Epithelial cell of proximal tubule (primary cell): ENCODE results near the gene ATP5ME. TPM values are rescaled to one million over a fixed set of nuclear protein-coding genes. Genes with fewer than 3 reads are reported as not detected.

Experiments
- DNase-seq: peaks from one replicate; pipeline ENCODE4 v3.0.0-alpha.2; 2011; ENCODE audit warnings: low read depth
- H3K4me3 ChIP-seq: 2 replicates; pipeline ENCODE4 v1.5.1; 2011; ENCODE audit warnings: low read depth, mild to moderate bottlenecking, low read length
- CTCF ChIP-seq: conservative IDR thresholded peaks from 2 replicates; pipeline ENCODE4 v1.5.1; 2012; ENCODE audit warnings: low read depth, mild to moderate bottlenecking, low read length
- total RNA-seq: library from RNA; depleted of rRNA; stranded (reverse); fragments of >200 nt; gene quantifications from 2 replicates; pipeline ENCODE4 v1.2.3, GENCODE V29; 2015

Gene ATP5ME
- total RNA-seq, 1 donor from 2014 or later: 192 TPM

- TF ChIP-seq CTCF: no peak
- H3K4me3 ChIP-seq: no peak overlapping the region
- no peak for DNase-seq
These were observed 22.0 kb downstream of the ATP5ME start for GRCh38 chr4:651884-652642.

GRCh38 chr4:650951-651883, 22.9 kb downstream of the ATP5ME start:
- H3K4me3 ChIP-seq: no peak overlapping the region
- TF ChIP-seq CTCF: no peak
- DNase-seq: no peak

GRCh38 chr4:650461-650860, 23.6 kb downstream of the ATP5ME start:
- TF ChIP-seq CTCF: no peak

GRCh38 chr4:649751-650310, 24.2 kb downstream of the ATP5ME start:
- TF ChIP-seq CTCF: no peak

More at GRCh38 chr4:650461-650860, 23.6 kb downstream of the ATP5ME start:
- no peak for DNase-seq
- no peak overlapping the region for H3K4me3 ChIP-seq

GRCh38 chr4:649293-649625, 24.8 kb downstream of the ATP5ME start:
- TF ChIP-seq CTCF: no peak
- DNase-seq: no peak
- no peak overlapping the region for H3K4me3 ChIP-seq

More at GRCh38 chr4:649751-650310, 24.2 kb downstream of the ATP5ME start:
- no peak for DNase-seq
- no peak overlapping the region for H3K4me3 ChIP-seq

GRCh38 chr4:648579-649292, 25.3 kb downstream of the ATP5ME start:
- TF ChIP-seq CTCF: no peak

More at GRCh38 chr4:648579-649292, 25.3 kb downstream of the ATP5ME start:
- H3K4me3 ChIP-seq: no peak overlapping the region
- no peak for DNase-seq
